Fibroblast of mammary gland (primary cell): Measurements from ENCODE around the gene TSPAN9.

Experiments
- DNase-seq: peaks from one replicate; pipeline ENCODE4 v3.0.0-alpha.2; 2010; ENCODE audit warnings: low read depth
- H3K4me3 ChIP-seq: 2 replicates; pipeline ENCODE4 v1.5.1; 2011; ENCODE audit warnings: low read depth, mild to moderate bottlenecking, low read length, moderate library complexity; ENCODE audit not compliant: control insufficient read depth
- TF ChIP-seq, protein P1 (sequence below): conservative IDR thresholded peaks from 2 replicates; pipeline ENCODE4 v1.5.1; 2011; ENCODE audit warnings: low read depth, low read length, inconsistent platforms; ENCODE audit not compliant: control insufficient read depth, insufficient read depth

TSPAN9 gene

GRCh38 chr12:3261782-3262359, 184.7 kb downstream of the TSPAN9 start:
- H3K4me3 ChIP-seq = no peak overlapping the region
- DNase-seq = peak; percentile 41
- TF ChIP-seq, protein P1, sequence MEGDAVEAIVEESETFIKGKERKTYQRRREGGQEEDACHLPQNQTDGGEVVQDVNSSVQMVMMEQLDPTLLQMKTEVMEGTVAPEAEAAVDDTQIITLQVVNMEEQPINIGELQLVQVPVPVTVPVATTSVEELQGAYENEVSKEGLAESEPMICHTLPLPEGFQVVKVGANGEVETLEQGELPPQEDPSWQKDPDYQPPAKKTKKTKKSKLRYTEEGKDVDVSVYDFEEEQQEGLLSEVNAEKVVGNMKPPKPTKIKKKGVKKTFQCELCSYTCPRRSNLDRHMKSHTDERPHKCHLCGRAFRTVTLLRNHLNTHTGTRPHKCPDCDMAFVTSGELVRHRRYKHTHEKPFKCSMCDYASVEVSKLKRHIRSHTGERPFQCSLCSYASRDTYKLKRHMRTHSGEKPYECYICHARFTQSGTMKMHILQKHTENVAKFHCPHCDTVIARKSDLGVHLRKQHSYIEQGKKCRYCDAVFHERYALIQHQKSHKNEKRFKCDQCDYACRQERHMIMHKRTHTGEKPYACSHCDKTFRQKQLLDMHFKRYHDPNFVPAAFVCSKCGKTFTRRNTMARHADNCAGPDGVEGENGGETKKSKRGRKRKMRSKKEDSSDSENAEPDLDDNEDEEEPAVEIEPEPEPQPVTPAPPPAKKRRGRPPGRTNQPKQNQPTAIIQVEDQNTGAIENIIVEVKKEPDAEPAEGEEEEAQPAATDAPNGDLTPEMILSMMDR = peak; percentile 16

GRCh38 chr12:3262470-3262869, 185.3 kb downstream of the TSPAN9 start:
- no peak overlapping the region for H3K4me3 ChIP-seq
- DNase-seq = no peak
- TF ChIP-seq, protein P1 = no peak

- H3K4me3 ChIP-seq = no peak overlapping the region
- DNase-seq = no peak
- TF ChIP-seq, protein P1 = no peak
These were observed 186.1 kb downstream of the TSPAN9 start for GRCh38 chr12:3263282-3263681.

DNA sequence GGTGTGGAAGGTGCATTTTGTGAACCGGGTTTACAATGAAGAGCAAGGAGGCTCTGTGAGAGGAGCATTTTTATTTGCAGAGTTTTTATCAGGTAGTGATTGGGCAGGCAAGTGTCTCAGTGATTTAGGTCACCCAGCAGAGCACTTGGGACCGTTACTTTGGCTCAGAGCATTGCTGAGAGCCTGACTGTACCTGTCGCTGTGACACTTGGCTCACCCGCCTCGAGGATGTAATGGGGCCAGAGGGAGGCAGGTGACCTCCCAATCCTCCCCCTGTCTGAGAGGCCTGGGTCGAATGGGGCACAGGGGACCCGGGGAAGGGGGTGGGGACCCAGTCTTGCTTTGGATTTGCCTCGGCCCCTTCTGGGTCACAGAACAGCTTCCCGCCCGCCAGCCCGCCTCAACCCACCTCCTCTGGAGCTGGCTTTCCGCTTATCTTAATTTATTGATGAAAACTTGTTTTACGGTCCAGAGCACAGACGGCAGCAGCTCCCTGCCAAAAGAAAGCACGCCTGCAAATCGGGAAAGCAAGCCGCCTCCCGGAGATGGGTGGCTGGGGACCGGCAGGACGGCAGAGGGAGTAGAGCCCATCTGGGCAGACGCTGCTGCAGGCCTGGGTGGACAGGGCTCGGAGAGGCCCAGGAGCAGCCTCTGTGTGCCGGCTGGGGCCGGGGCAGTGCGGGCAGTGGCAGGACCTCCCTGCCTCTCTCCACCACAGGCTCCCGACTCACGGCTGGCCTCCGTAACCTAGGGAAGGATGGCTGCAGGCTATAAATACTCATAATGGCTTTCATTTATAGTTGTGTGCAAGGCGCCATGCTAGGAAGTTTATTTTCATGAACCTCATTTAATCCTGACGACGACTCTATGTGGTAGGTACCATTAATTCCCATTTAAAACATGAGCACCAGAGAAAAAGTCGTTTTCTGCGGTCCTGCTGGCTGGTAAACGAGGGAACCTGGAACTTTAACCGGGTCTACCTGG, 187.1 kb downstream of the TSPAN9 start:
- TF ChIP-seq, protein P1 = no peak
- DNase-seq = no peak
- H3K4me3 ChIP-seq = no peak overlapping the region

DNA sequence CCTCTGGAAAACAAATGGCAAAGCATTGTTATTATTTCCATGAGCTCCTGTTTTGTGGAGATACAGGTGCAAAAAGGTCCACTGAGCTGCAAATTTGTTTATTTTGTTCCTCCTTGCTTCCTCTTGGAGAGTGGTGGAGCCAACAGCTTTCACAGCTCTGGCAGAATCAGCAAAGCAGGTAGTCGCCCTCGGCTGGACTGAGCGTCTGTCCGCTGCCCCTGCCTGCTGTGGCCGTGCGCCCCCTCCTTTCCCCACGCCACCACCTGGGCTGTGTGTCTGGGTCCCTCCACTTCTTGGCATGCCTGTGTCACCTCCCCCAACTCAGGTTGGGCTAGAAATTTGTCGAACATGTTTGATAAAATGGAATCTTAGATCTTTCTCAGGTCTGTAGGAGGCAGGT, 188.2 kb downstream of the TSPAN9 start:
- no peak overlapping the region for H3K4me3 ChIP-seq
- TF ChIP-seq, protein P1 = no peak
- DNase-seq = no peak

DNA sequence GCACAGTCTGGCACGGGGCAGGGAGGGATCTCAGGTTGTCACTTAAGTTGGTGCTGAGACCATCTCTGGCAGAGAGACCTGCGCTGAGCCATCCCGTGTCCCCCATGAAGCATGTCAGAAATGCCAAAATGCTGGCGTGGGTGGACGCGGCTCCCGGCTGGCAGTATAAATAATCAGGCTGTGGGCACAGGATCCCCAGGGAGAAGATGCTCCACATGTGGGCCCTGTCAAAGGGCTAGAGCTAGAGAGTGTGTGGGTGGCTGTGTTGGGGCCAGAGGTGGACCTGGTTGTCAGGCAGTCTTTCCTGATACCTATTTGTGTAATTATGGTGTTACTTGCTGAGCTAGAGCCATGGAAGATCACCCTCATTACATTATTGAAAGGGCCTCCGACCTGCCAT, 189.5 kb downstream of the TSPAN9 start:
- H3K4me3 ChIP-seq = no peak overlapping the region
- no peak for DNase-seq
- TF ChIP-seq, protein P1 = no peak
